Measurements from ENCODE around the gene GLI3.

GLI3 gene

GRCh38 chr7:42093349-42093905, 143.6 kb downstream of the GLI3 start:
- Histone ChIP-seq H3K9ac (ENCODE audit: low read depth in 1 of 2, low read length in 2 of 2) (no peak overlapping the region), H3K27ac (ENCODE audit: low read depth in 2 of 2, low read length in 2 of 2) (no peak overlapping the region), H3K4me1 (ENCODE audit: control insufficient read depth in 2 of 2, insufficient read depth in 2 of 2, low read length in 2 of 2) (peaks cover 2 to 13% of the 10 kb centered on the region in 2 donors)

GRCh38 chr7:42091461-42092291, 145.3 kb downstream of the GLI3 start:
- Histone ChIP-seq H3K36me3 (ENCODE audit: control insufficient read depth in 2 of 2, insufficient read depth in 2 of 2, low read length in 2 of 2) (no peaks in the 10 kb centered on the region), H3K9me3 (ENCODE audit: control insufficient read depth in 2 of 2, low read length in 2 of 2) (no peaks in the 10 kb centered on the region), H3K27ac (ENCODE audit: low read depth in 2 of 2, low read length in 2 of 2) (no peak overlapping the region), H3K4me3 (ENCODE audit: low read length in 2 of 2) (no peak overlapping the region), H3K4me1 (ENCODE audit: control insufficient read depth in 2 of 2, insufficient read depth in 2 of 2, low read length in 2 of 2) (peaks cover 0 to 5% of the 10 kb centered on the region in 2 donors), H3K27me3 (ENCODE audit: control insufficient read depth in 2 of 2, insufficient read depth in 2 of 2, low read length in 2 of 2) (no peaks in the 10 kb centered on the region), H3K9ac (ENCODE audit: low read depth in 1 of 2, low read length in 2 of 2) (no peak overlapping the region)

More at GRCh38 chr7:42093349-42093905, 143.6 kb downstream of the GLI3 start:
- H3K4me3 ChIP-seq (ENCODE audit: low read length in 2 of 2) = no peak overlapping the region
- H3K27me3 ChIP-seq (ENCODE audit: control insufficient read depth in 2 of 2, insufficient read depth in 2 of 2, low read length in 2 of 2) = no peaks in the 10 kb centered on the region
- no peaks in the 10 kb centered on the region for H3K9me3 ChIP-seq (ENCODE audit: control insufficient read depth in 2 of 2, low read length in 2 of 2)
- H3K36me3 ChIP-seq (ENCODE audit: control insufficient read depth in 2 of 2, insufficient read depth in 2 of 2, low read length in 2 of 2) = no peaks in the 10 kb centered on the region

- H3K27ac ChIP-seq (ENCODE audit: low read depth in 2 of 2, low read length in 2 of 2) = no peak overlapping the region
- no peaks in the 10 kb centered on the region for H3K36me3 ChIP-seq (ENCODE audit: control insufficient read depth in 2 of 2, insufficient read depth in 2 of 2, low read length in 2 of 2)
- no peak overlapping the region for H3K9ac ChIP-seq (ENCODE audit: low read depth in 1 of 2, low read length in 2 of 2)
- H3K9me3 ChIP-seq (ENCODE audit: control insufficient read depth in 2 of 2, low read length in 2 of 2) = no peaks in the 10 kb centered on the region
- no peak overlapping the region for H3K4me3 ChIP-seq (ENCODE audit: low read length in 2 of 2)
- H3K27me3 ChIP-seq (ENCODE audit: control insufficient read depth in 2 of 2, insufficient read depth in 2 of 2, low read length in 2 of 2) = no peaks in the 10 kb centered on the region
- H3K4me1 ChIP-seq (ENCODE audit: control insufficient read depth in 2 of 2, insufficient read depth in 2 of 2, low read length in 2 of 2) = peaks cover 0 to 4% of the 10 kb centered on the region in 2 donors
Measured at GRCh38 chr7:42090806-42091205, 146.2 kb downstream of the GLI3 start.

GRCh38 chr7:42090056-42090455, 147.0 kb downstream of the GLI3 start:
- H3K27me3 ChIP-seq (ENCODE audit: control insufficient read depth in 2 of 2, insufficient read depth in 2 of 2, low read length in 2 of 2) = no peaks in the 10 kb centered on the region
- no peaks in the 10 kb centered on the region for H3K9me3 ChIP-seq (ENCODE audit: control insufficient read depth in 2 of 2, low read length in 2 of 2)
- H3K27ac ChIP-seq (ENCODE audit: low read depth in 2 of 2, low read length in 2 of 2) = no peak overlapping the region
- peaks cover 0 to 4% of the 10 kb centered on the region in 2 donors for H3K4me1 ChIP-seq (ENCODE audit: control insufficient read depth in 2 of 2, insufficient read depth in 2 of 2, low read length in 2 of 2)
- no peak overlapping the region for H3K4me3 ChIP-seq (ENCODE audit: low read length in 2 of 2)
- H3K36me3 ChIP-seq (ENCODE audit: control insufficient read depth in 2 of 2, insufficient read depth in 2 of 2, low read length in 2 of 2) = no peaks in the 10 kb centered on the region
- H3K9ac ChIP-seq (ENCODE audit: low read depth in 1 of 2, low read length in 2 of 2) = no peak overlapping the region

- no peaks in the 10 kb centered on the region for H3K36me3 ChIP-seq (ENCODE audit: control insufficient read depth in 2 of 2, insufficient read depth in 2 of 2, low read length in 2 of 2)
- H3K27ac ChIP-seq (ENCODE audit: low read depth in 2 of 2, low read length in 2 of 2) = no peak overlapping the region
- H3K9ac ChIP-seq (ENCODE audit: low read depth in 1 of 2, low read length in 2 of 2) = no peak overlapping the region
- H3K4me1 ChIP-seq (ENCODE audit: control insufficient read depth in 2 of 2, insufficient read depth in 2 of 2, low read length in 2 of 2) = peaks cover 0 to 4% of the 10 kb centered on the region in 2 donors
- no peaks in the 10 kb centered on the region for H3K27me3 ChIP-seq (ENCODE audit: control insufficient read depth in 2 of 2, insufficient read depth in 2 of 2, low read length in 2 of 2)
- H3K4me3 ChIP-seq (ENCODE audit: low read length in 2 of 2) = no peak overlapping the region
- H3K9me3 ChIP-seq (ENCODE audit: control insufficient read depth in 2 of 2, low read length in 2 of 2) = no peaks in the 10 kb centered on the region
Measured at GRCh38 chr7:42087616-42088015, 149.4 kb downstream of the GLI3 start.

GRCh38 chr7:42085531-42085930, 151.5 kb downstream of the GLI3 start:
- H3K9me3 ChIP-seq (ENCODE audit: control insufficient read depth in 2 of 2, low read length in 2 of 2) = no peaks in the 10 kb centered on the region
- H3K27me3 ChIP-seq (ENCODE audit: control insufficient read depth in 2 of 2, insufficient read depth in 2 of 2, low read length in 2 of 2) = no peaks in the 10 kb centered on the region
- no peak overlapping the region for H3K27ac ChIP-seq (ENCODE audit: low read depth in 2 of 2, low read length in 2 of 2)
- no peak overlapping the region for H3K4me3 ChIP-seq (ENCODE audit: low read length in 2 of 2)
- no peak overlapping the region for H3K9ac ChIP-seq (ENCODE audit: low read depth in 1 of 2, low read length in 2 of 2)
- no peaks in the 10 kb centered on the region for H3K4me1 ChIP-seq (ENCODE audit: control insufficient read depth in 2 of 2, insufficient read depth in 2 of 2, low read length in 2 of 2)
- H3K36me3 ChIP-seq (ENCODE audit: control insufficient read depth in 2 of 2, insufficient read depth in 2 of 2, low read length in 2 of 2) = no peaks in the 10 kb centered on the region

GRCh38 chr7:42084263-42084662, 152.7 kb downstream of the GLI3 start:
- Histone ChIP-seq H3K36me3 (ENCODE audit: control insufficient read depth in 2 of 2, insufficient read depth in 2 of 2, low read length in 2 of 2) (no peaks in the 10 kb centered on the region), H3K27me3 (ENCODE audit: control insufficient read depth in 2 of 2, insufficient read depth in 2 of 2, low read length in 2 of 2) (no peaks in the 10 kb centered on the region), H3K27ac (ENCODE audit: low read depth in 2 of 2, low read length in 2 of 2) (no peak overlapping the region), H3K9ac (ENCODE audit: low read depth in 1 of 2, low read length in 2 of 2) (no peak overlapping the region), H3K4me3 (ENCODE audit: low read length in 2 of 2) (no peak overlapping the region), H3K9me3 (ENCODE audit: control insufficient read depth in 2 of 2, low read length in 2 of 2) (no peaks in the 10 kb centered on the region), H3K4me1 (ENCODE audit: control insufficient read depth in 2 of 2, insufficient read depth in 2 of 2, low read length in 2 of 2) (no peaks in the 10 kb centered on the region)

- Histone ChIP-seq H3K4me3 (ENCODE audit: low read length in 2 of 2) (no peak overlapping the region), H3K4me1 (ENCODE audit: control insufficient read depth in 2 of 2, insufficient read depth in 2 of 2, low read length in 2 of 2) (no peaks in the 10 kb centered on the region), H3K36me3 (ENCODE audit: control insufficient read depth in 2 of 2, insufficient read depth in 2 of 2, low read length in 2 of 2) (no peaks in the 10 kb centered on the region), H3K27ac (ENCODE audit: low read depth in 2 of 2, low read length in 2 of 2) (no peak overlapping the region), H3K27me3 (ENCODE audit: control insufficient read depth in 2 of 2, insufficient read depth in 2 of 2, low read length in 2 of 2) (no peaks in the 10 kb centered on the region), H3K9ac (ENCODE audit: low read depth in 1 of 2, low read length in 2 of 2) (no peak overlapping the region), H3K9me3 (ENCODE audit: control insufficient read depth in 2 of 2, low read length in 2 of 2) (no peaks in the 10 kb centered on the region)
Measured at GRCh38 chr7:42083284-42083683, 153.7 kb downstream of the GLI3 start.

- H3K9me3 ChIP-seq (ENCODE audit: control insufficient read depth in 2 of 2, low read length in 2 of 2) = no peaks in the 10 kb centered on the region
- no peaks in the 10 kb centered on the region for H3K27me3 ChIP-seq (ENCODE audit: control insufficient read depth in 2 of 2, insufficient read depth in 2 of 2, low read length in 2 of 2)
- H3K36me3 ChIP-seq (ENCODE audit: control insufficient read depth in 2 of 2, insufficient read depth in 2 of 2, low read length in 2 of 2) = no peaks in the 10 kb centered on the region
- H3K4me3 ChIP-seq (ENCODE audit: low read length in 2 of 2) = no peak overlapping the region
- H3K4me1 ChIP-seq (ENCODE audit: control insufficient read depth in 2 of 2, insufficient read depth in 2 of 2, low read length in 2 of 2) = no peaks in the 10 kb centered on the region
- H3K9ac ChIP-seq (ENCODE audit: low read depth in 1 of 2, low read length in 2 of 2) = no peak overlapping the region
- H3K27ac ChIP-seq (ENCODE audit: low read depth in 2 of 2, low read length in 2 of 2) = no peak overlapping the region
Measured at GRCh38 chr7:42082144-42082543, 154.9 kb downstream of the GLI3 start.

- no peaks in the 10 kb centered on the region for H3K36me3 ChIP-seq (ENCODE audit: control insufficient read depth in 2 of 2, insufficient read depth in 2 of 2, low read length in 2 of 2)
- H3K4me3 ChIP-seq (ENCODE audit: low read length in 2 of 2) = no peak overlapping the region
- no peak overlapping the region for H3K27ac ChIP-seq (ENCODE audit: low read depth in 2 of 2, low read length in 2 of 2)
- H3K4me1 ChIP-seq (ENCODE audit: control insufficient read depth in 2 of 2, insufficient read depth in 2 of 2, low read length in 2 of 2) = no peaks in the 10 kb centered on the region
- no peaks in the 10 kb centered on the region for H3K27me3 ChIP-seq (ENCODE audit: control insufficient read depth in 2 of 2, insufficient read depth in 2 of 2, low read length in 2 of 2)
- no peak overlapping the region for H3K9ac ChIP-seq (ENCODE audit: low read depth in 1 of 2, low read length in 2 of 2)
- H3K9me3 ChIP-seq (ENCODE audit: control insufficient read depth in 2 of 2, low read length in 2 of 2) = no peaks in the 10 kb centered on the region
Measured at GRCh38 chr7:42081671-42082070, 155.3 kb downstream of the GLI3 start.
